DND-41 (cell line): ENCODE data around the gene TMEM245.
"Not testable (repeated sequence)": the region's sequence is repeated elsewhere in the genome, so short reads cannot be mapped to it uniquely, and the experiment has no call there.

Source experiments
- CTCF ChIP-seq: IDR thresholded peaks from 2 replicates; pipeline ENCODE4 v1.5.1; 2012; ENCODE audit warnings: borderline replicate concordance, low read length, moderate library complexity, mild to moderate bottlenecking; ENCODE audit not compliant: poor library complexity, severe bottlenecking; ENCODE audit errors: extremely low read depth
- EZH2 ChIP-seq: IDR thresholded peaks from 3 replicates; pipeline ENCODE4 v1.6.1; 2012; ENCODE audit warnings: borderline replicate concordance, low read depth, mild to moderate bottlenecking, moderate library complexity, low read length, inconsistent platforms; ENCODE audit not compliant: severe bottlenecking

GRCh38 chr9:108971392-108971791 is 148.4 kb downstream of the TMEM245 start:
- not testable (repeated sequence) for TF ChIP-seq CTCF, EZH2
